Activated CD4-positive, alpha-beta T cell treated with anti-CD3 and anti-CD28 coated beads for 36 hours (primary cell): ENCODE data around the gene NOP56. TPM values are rescaled to one million over a fixed set of nuclear protein-coding genes. Genes with fewer than 3 reads are reported as not detected.

Experiments
- ATAC-seq: fragments of 200-7000 bp; cut with Tn5 transposase; one replicate; pipeline ENCODE4 v1.10.0; 2021; ENCODE audit warnings: mild to moderate bottlenecking, moderate library complexity
- CTCF ChIA-PET: fragments of 350-600 bp; sonication (Branson Sonifier 250); formaldehyde crosslinking; loops from one replicate; lab custom pipeline; 2021; ENCODE audit warnings: antibody characterized with exemption; lab: Charles Lee
- POLR2A ChIA-PET: fragments of 350-600 bp; sonication (Branson Sonifier 250); formaldehyde crosslinking; loops from one replicate; lab custom pipeline; 2021; ENCODE audit warnings: antibody characterized with exemption, inconsistent platforms; lab: Charles Lee
- DNase-seq: peaks from one replicate; pipeline ENCODE4 v3.0.0-alpha.2; 2020
- H3K27ac Mint-ChIP-seq: one replicate; pipeline ENCODE4 v1.8.0; 2021; ENCODE audit warnings: mixed read lengths
- H3K27me3 Mint-ChIP-seq: one replicate; pipeline ENCODE4 v1.8.0; 2021; ENCODE audit warnings: mixed read lengths
- H3K36me3 Mint-ChIP-seq: one replicate; pipeline ENCODE4 v1.8.0; 2021; ENCODE audit warnings: low read depth, mixed read lengths
- H3K4me1 Mint-ChIP-seq: one replicate; pipeline ENCODE4 v1.8.0; 2021; ENCODE audit warnings: mixed read lengths
- H3K4me3 Mint-ChIP-seq: one replicate; pipeline ENCODE4 v1.8.0; 2021; ENCODE audit warnings: mild to moderate bottlenecking, moderate library complexity, mixed read lengths
- H3K9me3 Mint-ChIP-seq: one replicate; pipeline ENCODE4 v1.8.0; 2021; ENCODE audit warnings: low read depth, mixed read lengths
- intact Hi-C, 2 experiments: fragments of 100-400 bp; cut with DNase I in 1 of 2; cut with micrococcal nuclease in 1 of 2; formaldehyde crosslinking; loops; one replicate each; pipeline versions ENCODE4 v1.14.2 to v1.15.1; 2022 to 2024; cut with DNase I, micrococcal nuclease
- microRNA-seq: library from miRNA; unstranded; fragments of <30 nt; microRNA quantifications from one replicate; pipeline ENCODE4 v1.2.0, GENCODE V29; 2021; ENCODE audit warnings: borderline replicate concordance
- total RNA-seq, 2 experiments: library from RNA; stranded (reverse); gene quantifications; one replicate each; pipeline ENCODE4 v1.2.3, GENCODE V29; 2021

Gene NOP56
- total RNA-seq, 2 experiments from 2014 or later = 504 to 532 TPM

DNA sequence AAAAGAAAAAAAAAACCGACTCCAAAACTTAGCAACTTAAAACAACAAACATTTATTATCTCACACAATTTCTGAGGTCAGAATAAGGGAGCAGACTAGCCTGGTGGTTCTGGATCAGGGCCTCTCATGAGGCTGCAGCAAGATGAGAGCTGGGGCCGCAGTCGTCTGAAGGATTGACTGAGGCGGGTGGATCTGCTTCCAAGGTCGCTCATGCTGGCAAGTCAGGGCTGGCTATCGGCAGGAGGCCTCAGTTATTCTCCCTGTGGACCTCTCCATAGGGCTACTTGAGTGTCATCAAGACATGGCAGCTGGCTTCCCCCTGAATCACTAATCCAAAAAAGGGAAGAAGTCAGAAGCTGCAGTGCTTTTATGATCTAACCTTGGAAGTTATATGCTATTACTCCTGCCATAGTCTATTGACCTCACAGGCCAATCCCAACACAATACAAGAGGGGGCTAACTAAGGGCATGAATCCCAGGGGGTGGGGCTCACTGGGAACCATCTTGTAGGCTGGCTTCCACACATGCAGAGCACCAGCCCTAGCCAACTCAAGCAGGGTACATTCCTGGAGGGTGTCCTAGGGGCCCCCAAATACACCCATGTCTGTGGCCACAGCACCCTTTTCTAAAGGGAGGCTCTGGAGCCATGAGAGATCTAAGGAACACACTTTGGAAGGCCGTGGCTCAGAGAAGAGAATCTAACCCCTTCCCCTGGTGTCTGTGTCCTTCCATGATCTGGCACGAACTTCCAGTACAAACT is 51.5 kb downstream of the NOP56 start:
- ChIA-PET CTCF (interaction anchor here (1.3 kb wide), 1 partner anchor 29 kb away, joined by 3 read pairs; no protein-coding TSS in a partner anchor), POLR2A (no interaction called here)
- intact Hi-C loops = no loop called here
- H3K4me3 Mint-ChIP-seq = no peak overlapping the region
- ATAC-seq (no peak), DNase-seq (no peak)
- peaks cover 4% of the 10 kb centered on the region for H3K27me3 Mint-ChIP-seq
- no peaks in the 10 kb centered on the region for H3K9me3 Mint-ChIP-seq
- no peaks in the 10 kb centered on the region for H3K36me3 Mint-ChIP-seq
- no peak overlapping the region for H3K27ac Mint-ChIP-seq
- peaks cover 9% of the 10 kb centered on the region for H3K4me1 Mint-ChIP-seq

DNA sequence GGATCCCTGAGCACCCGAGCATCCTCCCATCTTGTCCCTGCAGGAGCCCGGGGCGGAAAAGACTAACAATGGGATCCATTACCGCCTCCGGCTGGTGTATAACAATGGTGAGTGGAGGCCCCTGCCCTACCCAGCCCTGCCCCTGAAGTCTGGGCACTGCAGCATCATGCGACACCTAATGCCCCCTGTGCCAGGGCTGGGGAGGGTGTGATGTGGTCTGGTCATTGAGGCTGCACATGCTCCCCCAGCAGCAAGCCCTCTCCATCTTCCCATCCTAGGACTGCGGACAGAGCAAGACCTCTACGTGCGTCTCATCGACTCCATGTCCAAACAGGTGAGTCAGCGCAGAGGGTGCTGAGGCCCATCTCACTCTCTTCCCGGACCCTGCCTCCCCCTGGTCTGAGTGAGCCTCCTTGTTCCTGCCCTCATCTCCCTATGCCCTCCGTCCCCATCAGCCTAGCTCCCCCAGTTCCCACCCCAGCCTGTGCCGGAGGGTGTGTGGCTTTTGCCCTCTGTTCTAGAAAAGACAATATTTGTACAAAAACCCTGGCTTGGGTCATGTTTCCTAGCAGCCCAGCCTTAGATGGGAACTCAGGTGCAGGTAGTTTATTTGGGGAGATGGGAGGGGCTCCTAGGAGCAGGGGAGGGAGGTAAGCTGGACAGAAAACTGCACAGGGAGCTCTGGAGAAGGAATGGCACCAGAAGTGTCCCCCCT is 53.7 kb downstream of the NOP56 start:
- DNase-seq (no peak), ATAC-seq (no peak)
- H3K4me1 Mint-ChIP-seq = peaks cover 9% of the 10 kb centered on the region
- CTCF ChIA-PET = interaction anchor here (0.6 to 1.3 kb wide), 4 partner anchors 30 to 47 kb away, joined by 3 to 4 read pairs (median 4); no protein-coding TSS in a partner anchor
- peaks cover 2% of the 10 kb centered on the region for H3K27me3 Mint-ChIP-seq
- H3K4me3 Mint-ChIP-seq = no peak overlapping the region
- intact Hi-C loops = no loop called here
- no peaks in the 10 kb centered on the region for H3K36me3 Mint-ChIP-seq
- POLR2A ChIA-PET = no interaction called here
- H3K9me3 Mint-ChIP-seq = no peaks in the 10 kb centered on the region
- H3K27ac Mint-ChIP-seq = no peak overlapping the region

DNA sequence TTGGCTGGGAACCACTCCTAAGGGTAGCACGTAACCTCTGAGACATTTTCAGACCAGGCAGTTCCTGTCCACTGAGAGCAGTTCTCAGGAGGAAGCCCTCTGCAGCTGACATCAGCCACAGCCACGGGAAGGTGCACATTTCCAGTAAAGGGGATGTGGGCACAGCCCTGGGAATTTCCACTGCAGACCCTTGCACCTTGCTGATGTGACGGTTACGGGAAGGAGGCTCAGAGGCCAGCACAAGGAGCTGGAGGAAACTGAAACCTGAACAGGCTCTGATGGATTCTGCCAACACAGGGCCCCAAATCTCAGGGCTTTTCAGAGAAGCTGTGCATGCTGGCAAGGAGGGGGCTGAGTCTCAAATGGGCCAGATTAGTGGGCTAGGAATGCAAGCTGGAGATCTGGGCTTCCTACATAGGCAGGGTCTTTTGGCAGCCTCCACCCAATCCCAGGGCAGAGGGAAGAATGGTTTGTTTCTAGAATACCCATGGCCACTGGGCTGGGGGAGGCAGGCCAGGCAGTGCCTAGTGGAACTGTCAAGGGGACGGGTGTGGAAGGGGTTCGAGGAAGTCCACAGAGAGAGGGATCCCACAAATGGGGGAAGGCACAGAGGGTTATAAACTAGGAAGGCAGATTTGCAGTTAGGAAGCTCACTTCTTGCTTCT is 54.4 kb downstream of the NOP56 start:
- CTCF ChIA-PET = interaction anchor here (0.6 to 1.3 kb wide), 4 partner anchors 29 to 47 kb away, joined by 3 to 4 read pairs (median 4); no protein-coding TSS in a partner anchor
- intact Hi-C loops = no loop called here
- Mint-ChIP-seq H3K4me1 (peaks cover 9% of the 10 kb centered on the region), H3K27ac (no peak overlapping the region), H3K9me3 (no peaks in the 10 kb centered on the region), H3K4me3 (no peak overlapping the region), H3K27me3 (peaks cover 2% of the 10 kb centered on the region), H3K36me3 (no peaks in the 10 kb centered on the region)
- ATAC-seq (peak; percentile 81), DNase-seq (peak; percentile 44)
- POLR2A ChIA-PET = no interaction called here

DNA sequence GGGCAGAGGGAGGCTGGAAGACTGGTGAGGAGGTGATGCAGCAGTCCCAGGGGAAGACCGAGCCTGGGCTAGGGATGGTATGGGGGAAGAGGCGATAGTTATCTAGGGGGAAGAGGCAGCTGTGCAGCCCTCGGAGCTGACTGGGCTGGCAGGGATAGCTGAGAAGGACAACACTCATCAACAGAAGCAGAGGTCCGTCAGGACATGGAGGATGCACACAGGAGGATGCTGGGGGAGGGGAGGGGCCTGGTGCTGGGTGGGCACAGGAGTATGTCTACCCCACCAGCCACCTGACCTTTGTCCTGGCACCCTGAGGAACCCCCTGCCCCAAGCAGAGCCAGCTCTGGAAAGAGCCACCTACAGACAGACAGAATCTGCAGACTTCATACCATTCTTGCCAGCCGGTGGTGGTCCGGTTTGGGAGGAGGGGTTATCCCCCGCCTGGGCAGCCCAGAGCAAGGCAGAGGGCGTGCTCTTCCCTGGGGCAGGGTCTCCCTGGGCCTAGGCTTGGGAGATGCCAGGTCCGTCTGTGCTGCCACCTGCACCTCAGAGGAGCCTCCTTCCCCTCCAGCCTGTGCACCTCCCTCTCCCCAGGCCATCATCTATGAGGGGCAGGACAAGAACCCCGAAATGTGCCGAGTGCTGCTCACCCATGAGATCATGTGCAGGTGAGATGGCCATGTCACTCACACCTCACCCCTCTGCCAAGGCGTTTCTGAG is 55.1 kb downstream of the NOP56 start:
- H3K9me3 Mint-ChIP-seq = no peaks in the 10 kb centered on the region
- H3K27ac Mint-ChIP-seq = no peak overlapping the region
- POLR2A ChIA-PET = no interaction called here
- H3K27me3 Mint-ChIP-seq = peaks cover 2% of the 10 kb centered on the region
- no peaks in the 10 kb centered on the region for H3K36me3 Mint-ChIP-seq
- peaks cover 9% of the 10 kb centered on the region for H3K4me1 Mint-ChIP-seq
- ATAC-seq (no peak), DNase-seq (no peak)
- no peak overlapping the region for H3K4me3 Mint-ChIP-seq
- intact Hi-C loops = no loop called here
- CTCF ChIA-PET = interaction anchor here (0.9 to 1.3 kb wide), 3 partner anchors 29 to 46 kb away, joined by 3 to 4 read pairs (median 4); no protein-coding TSS in a partner anchor

Small RNA genes within 50 kb of the gene (microRNA-seq; reads per million reads assigned to microRNA genes)
- 59.2 reads per million, percentile 58 among the genes with 10 or more reads in this experiment for gene MIR1292

Other genes with a start within 250 kb of the NOP56 start
- 100 to 1,000 TPM; 348 to 466 TPM for gene SNRPB, start 181.8 kb upstream of the NOP56 start, total RNA-seq
- 10 to 100 TPM in 1 of 2 experiments, 1 to 10 TPM in 1; 9.9 to 12.3 TPM for gene ZNF343, start 143.7 kb upstream of the NOP56 start, total RNA-seq
- not detected for gene TMC2, start 116.1 kb upstream of the NOP56 start, total RNA-seq
- gene IDH3B, start 11.6 kb downstream of the NOP56 start, total RNA-seq = 100 to 1,000 TPM in 1 of 2 experiments, 10 to 100 TPM in 1; 92.4 to 115 TPM
- 1 to 10 TPM; 3.7 to 4.3 TPM for gene EBF4, start 40.1 kb downstream of the NOP56 start, total RNA-seq
- gene CPXM1, start 148.0 kb downstream of the NOP56 start, total RNA-seq = 1 to 10 TPM; 2.7 to 2.9 TPM
- not detected for gene C20orf141, start 162.4 kb downstream of the NOP56 start, total RNA-seq
- gene TMEM239, start 163.7 kb downstream of the NOP56 start, total RNA-seq = not detected
- gene PCED1A, start 188.0 kb downstream of the NOP56 start, total RNA-seq = 10 to 100 TPM; 29.4 to 35.3 TPM
- gene VPS16, start 188.1 kb downstream of the NOP56 start, total RNA-seq = 10 to 100 TPM; 32.3 to 47.6 TPM
- gene PTPRA, start 220.8 kb downstream of the NOP56 start, total RNA-seq = 10 to 100 TPM; 58.5 to 86.3 TPM